Suprapubic skin (tissue), 4 donors: ENCODE measurements around the gene DYNLT2B.

ENCODE experiments used
- POLR2A ChIP-seq, 2 donors: fragments of 450-650 bp; IDR thresholded peaks; one replicate each; pipeline ENCODE4 v1.6.1; 2017; ENCODE audit warnings: antibody characterized with exemption in 2 of 2, mild to moderate bottlenecking in 2 of 2, moderate library complexity in 2 of 2
- POLR2AphosphoS5 ChIP-seq, 3 donors: sonication (generic); formaldehyde crosslinking; IDR thresholded peaks; one replicate each; pipeline ENCODE4 v1.6.1; 2017; ENCODE audit warnings: antibody characterized with exemption in 3 of 3
- TF ChIP-seq, protein P1 (sequence below), 2 donors: fragments of 200-600 bp in 1 of 2; fragments of 450-650 bp in 1 of 2; sonication (generic) in 1 of 2; IDR thresholded peaks; one replicate each; pipeline ENCODE4 v1.5.1; 2016 to 2019; ENCODE audit warnings: antibody characterized with exemption in 2 of 2, mild to moderate bottlenecking in 1 of 2, moderate library complexity in 1 of 2

DNA sequence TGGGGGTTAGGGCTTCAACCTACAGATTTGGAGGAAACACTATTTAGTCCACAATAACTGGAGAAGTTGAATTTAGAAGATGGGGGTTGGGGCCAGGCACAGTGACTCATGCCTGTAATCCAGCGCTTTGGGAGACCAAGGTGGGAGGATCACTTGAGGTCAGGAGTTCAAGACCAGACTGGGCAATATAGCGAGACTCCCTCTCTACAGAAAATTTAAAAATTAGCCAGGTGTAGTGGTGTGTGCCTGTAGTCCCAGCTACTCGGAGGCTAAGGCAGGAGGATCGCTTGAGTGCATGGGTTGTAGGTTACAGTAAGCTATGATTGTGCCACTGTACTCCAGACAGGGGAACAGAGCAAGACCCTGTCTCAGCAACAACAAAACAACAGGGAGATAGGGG is 5.0 kb upstream of the DYNLT2B start:
- TF ChIP-seq, protein P1, sequence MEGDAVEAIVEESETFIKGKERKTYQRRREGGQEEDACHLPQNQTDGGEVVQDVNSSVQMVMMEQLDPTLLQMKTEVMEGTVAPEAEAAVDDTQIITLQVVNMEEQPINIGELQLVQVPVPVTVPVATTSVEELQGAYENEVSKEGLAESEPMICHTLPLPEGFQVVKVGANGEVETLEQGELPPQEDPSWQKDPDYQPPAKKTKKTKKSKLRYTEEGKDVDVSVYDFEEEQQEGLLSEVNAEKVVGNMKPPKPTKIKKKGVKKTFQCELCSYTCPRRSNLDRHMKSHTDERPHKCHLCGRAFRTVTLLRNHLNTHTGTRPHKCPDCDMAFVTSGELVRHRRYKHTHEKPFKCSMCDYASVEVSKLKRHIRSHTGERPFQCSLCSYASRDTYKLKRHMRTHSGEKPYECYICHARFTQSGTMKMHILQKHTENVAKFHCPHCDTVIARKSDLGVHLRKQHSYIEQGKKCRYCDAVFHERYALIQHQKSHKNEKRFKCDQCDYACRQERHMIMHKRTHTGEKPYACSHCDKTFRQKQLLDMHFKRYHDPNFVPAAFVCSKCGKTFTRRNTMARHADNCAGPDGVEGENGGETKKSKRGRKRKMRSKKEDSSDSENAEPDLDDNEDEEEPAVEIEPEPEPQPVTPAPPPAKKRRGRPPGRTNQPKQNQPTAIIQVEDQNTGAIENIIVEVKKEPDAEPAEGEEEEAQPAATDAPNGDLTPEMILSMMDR (IDR thresholded peaks at IDR 0.05), result no peak
- TF ChIP-seq POLR2A (IDR thresholded peaks at IDR 0.05), result no peak
- no peak for TF ChIP-seq POLR2AphosphoS5 (IDR thresholded peaks at IDR 0.05)
